Retinal pigment epithelial cell (primary cell): ENCODE results near the gene MED27.

Experiments
- DNase-seq: peaks from one replicate; pipeline ENCODE4 v3.0.0-alpha.2; 2010; ENCODE audit warnings: low read depth
- H3K4me3 ChIP-seq: 2 replicates; pipeline ENCODE4 v1.5.1; 2011; ENCODE audit warnings: mild to moderate bottlenecking, low read length, control low read depth, moderate library complexity
- TF ChIP-seq, protein P1 (sequence below): conservative IDR thresholded peaks from 2 replicates; pipeline ENCODE4 v1.5.1; 2011; ENCODE audit warnings: low read depth, low read length, control low read depth, inconsistent platforms

MED27 gene

DNA sequence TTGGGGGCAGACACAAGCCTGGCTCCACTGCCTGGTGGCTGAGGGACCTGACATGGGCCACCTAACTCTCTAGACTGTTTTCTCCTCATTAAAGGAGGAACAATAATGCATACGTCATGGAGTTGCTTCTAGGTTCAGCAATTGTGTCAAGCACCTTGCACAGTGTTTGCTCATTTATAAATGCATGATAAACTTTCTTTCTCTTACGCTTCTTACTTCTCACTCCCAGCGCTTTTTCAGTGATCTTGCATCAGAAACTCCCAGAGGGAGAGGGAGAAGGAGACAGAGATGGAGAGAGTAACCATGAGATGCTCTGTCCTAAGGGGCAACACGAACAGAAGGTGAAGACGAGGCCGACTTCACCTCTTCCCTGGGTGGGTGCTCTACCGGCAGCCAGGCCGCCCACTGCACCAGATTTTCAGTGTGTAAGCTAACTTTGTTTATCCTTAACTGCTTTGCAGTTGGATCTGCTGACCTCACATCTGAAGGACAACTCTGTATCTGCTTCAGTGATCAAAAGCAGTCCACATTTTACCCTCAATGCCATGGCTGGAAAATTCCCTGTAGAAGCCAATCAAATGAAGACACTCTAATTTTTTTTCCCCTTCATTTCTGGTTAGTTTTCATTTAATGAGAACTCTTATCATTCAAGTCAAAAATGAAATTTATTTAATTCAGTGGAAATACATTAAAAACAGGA is 35.3 kb downstream of the MED27 start:
- H3K4me3 ChIP-seq, result no peak overlapping the region
- TF ChIP-seq, protein P1, sequence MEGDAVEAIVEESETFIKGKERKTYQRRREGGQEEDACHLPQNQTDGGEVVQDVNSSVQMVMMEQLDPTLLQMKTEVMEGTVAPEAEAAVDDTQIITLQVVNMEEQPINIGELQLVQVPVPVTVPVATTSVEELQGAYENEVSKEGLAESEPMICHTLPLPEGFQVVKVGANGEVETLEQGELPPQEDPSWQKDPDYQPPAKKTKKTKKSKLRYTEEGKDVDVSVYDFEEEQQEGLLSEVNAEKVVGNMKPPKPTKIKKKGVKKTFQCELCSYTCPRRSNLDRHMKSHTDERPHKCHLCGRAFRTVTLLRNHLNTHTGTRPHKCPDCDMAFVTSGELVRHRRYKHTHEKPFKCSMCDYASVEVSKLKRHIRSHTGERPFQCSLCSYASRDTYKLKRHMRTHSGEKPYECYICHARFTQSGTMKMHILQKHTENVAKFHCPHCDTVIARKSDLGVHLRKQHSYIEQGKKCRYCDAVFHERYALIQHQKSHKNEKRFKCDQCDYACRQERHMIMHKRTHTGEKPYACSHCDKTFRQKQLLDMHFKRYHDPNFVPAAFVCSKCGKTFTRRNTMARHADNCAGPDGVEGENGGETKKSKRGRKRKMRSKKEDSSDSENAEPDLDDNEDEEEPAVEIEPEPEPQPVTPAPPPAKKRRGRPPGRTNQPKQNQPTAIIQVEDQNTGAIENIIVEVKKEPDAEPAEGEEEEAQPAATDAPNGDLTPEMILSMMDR, result no peak
- DNase-seq, result no peak

DNA sequence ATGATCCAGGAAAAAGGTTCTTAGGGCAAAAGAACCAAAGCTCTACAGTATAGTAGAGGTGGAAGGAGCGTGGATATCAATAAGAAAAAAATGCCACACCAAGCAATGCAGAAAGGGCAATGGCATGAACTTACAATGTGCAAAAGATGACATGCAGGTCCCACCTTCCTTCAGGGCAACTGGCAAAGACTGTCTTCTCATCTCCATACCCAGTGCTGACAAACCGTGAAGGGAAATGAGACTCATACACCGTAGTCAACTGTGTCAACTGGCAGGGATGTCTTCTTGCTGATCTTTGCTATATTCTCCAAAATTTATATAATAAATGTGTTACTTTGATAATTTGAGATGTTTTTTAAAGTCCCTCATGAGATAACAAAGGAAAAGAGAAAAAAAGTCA is 36.0 kb downstream of the MED27 start:
- TF ChIP-seq, protein P1, result no peak
- no peak for DNase-seq
- H3K4me3 ChIP-seq, result no peak overlapping the region

DNA sequence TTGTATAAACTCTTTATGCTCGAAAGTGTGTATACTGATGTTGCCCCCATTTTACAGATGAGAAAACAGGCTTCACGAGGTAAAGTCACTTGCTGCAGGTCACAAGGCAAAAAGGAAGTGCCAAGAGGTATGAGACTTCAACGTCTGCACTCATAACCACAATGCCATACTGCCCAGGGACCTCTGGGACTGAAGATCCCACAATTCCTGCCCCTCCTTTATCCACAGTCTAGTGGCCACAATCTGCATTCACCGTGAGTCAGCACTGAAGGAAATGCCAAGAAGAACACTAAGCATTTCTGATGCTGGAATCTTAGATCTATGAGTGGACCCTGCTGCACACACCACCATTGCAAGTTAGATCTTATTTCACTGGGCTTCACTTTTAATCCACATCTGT is 37.3 kb downstream of the MED27 start:
- TF ChIP-seq, protein P1, result no peak
- DNase-seq, result peak; percentile 55
- no peak overlapping the region for H3K4me3 ChIP-seq

DNA sequence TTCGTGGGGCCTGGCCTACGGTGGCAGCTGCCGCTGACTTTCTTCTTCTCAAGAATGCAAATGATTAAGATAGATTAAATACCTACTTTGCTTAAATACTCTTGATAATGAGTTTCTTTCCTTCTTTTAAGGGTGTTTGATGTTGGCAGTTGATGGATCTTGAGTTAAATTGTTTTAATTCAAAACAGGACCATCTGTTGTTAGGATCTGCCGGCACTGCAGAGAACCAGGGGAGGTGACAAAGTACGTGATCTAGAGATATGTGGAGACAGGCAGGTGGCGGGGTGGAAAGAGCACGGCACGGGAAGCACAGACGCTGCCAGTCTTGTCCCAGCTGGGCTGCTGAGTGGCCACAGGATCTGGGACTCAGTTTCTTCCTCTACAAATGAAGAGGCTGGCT is 37.9 kb downstream of the MED27 start:
- no peak for DNase-seq
- no peak overlapping the region for H3K4me3 ChIP-seq
- TF ChIP-seq, protein P1, result no peak

DNA sequence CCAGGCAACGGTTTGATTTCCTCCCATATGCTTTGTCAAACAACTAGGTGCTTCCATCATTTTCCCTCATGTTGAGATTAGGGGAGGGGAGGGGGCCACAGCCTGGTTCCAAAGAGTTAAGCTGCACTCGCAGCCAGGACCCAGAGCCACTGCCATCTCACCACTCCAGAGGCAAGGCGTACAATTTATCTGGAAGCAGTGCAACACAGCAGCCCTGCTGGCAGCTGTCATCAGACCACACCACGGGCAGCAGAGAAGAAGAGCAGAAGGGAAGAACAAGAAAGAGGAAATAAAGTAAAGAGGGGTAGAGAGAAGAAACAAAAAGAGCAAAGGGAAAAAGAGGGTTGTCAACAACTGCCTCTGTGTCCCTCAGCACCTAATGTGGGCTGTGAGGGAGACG is 38.9 kb downstream of the MED27 start:
- H3K4me3 ChIP-seq, result no peak overlapping the region
- TF ChIP-seq, protein P1, result no peak
- no peak for DNase-seq

DNA sequence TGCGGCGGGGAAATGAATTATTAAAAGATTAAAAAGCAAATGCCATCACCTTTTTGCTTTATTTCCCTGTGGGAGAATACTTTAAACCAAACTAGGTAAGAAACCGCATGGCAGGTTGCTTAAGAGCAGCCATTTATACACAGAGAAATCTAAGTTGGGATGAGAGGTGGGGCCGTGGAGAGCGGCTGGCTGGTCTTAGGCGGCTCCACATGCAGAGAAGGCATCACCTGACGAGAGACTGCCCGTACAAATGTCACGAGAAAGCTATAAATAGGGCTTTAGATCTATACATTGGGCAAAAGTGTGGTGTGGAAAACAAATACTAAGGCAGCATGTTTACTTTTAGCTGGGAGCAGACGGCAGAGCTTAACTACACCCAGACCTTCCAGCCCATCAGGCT is 39.4 kb downstream of the MED27 start:
- DNase-seq, result no peak
- H3K4me3 ChIP-seq, result no peak overlapping the region
- TF ChIP-seq, protein P1, result no peak

DNA sequence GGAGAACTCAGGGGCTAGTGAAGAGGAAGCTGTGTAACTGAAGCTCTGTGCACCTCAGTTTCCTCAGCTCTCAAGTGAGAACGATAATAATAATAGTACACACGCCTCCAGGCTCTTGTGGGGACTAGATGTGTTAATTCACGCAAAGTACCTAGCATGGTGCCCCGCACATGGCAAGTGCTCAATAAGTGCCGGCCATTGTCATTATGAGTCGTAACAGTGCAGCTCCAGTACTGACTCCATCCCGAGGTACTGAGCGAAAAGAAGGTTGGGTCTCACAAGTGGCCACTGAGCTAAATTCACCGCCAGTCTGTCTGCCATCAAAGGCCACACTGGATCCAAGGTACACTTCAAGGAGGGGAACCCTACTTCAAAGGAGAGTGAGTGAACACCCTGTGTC is 40.4 kb downstream of the MED27 start:
- H3K4me3 ChIP-seq, result no peak overlapping the region
- DNase-seq, result no peak
- TF ChIP-seq, protein P1, result no peak
